H9 (cell line): Measurements from ENCODE around the gene USP34. TPM values are rescaled to one million over a fixed set of nuclear protein-coding genes. Genes with fewer than 3 reads are reported as not detected.

Source experiments
- DNase-seq: peaks from one replicate; pipeline ENCODE4 v3.0.0-alpha.2; 2017
- H2AFZ ChIP-seq: one replicate; pipeline ENCODE4 v1.6.1; 2013; ENCODE audit warnings: mild to moderate bottlenecking, low read length, control low read depth, moderate library complexity
- H2AK5ac ChIP-seq: 2 replicates; pipeline ENCODE4 v1.6.1; 2013; ENCODE audit warnings: low read length, control low read depth, mixed read lengths; ENCODE audit not compliant: insufficient read length
- H2BK120ac ChIP-seq: one replicate; pipeline ENCODE4 v1.6.1; 2013; ENCODE audit warnings: low read depth, mild to moderate bottlenecking, low read length, control low read depth, inconsistent platforms; ENCODE audit not compliant: poor library complexity, severe bottlenecking
- H2BK12ac ChIP-seq: 2 replicates; pipeline ENCODE4 v1.6.1; 2013; ENCODE audit warnings: low read length, control low read depth, mixed read lengths, low read depth; ENCODE audit not compliant: insufficient read length
- H2BK15ac ChIP-seq: 2 replicates; pipeline ENCODE4 v1.6.1; 2013; ENCODE audit warnings: low read depth, low read length, control low read depth
- H2BK20ac ChIP-seq: one replicate; pipeline ENCODE4 v1.6.1; 2013; ENCODE audit warnings: low read depth, mild to moderate bottlenecking, low read length, control low read depth, inconsistent platforms; ENCODE audit not compliant: poor library complexity, severe bottlenecking
- H2BK5ac ChIP-seq: 2 replicates; pipeline ENCODE4 v1.6.1; 2013; ENCODE audit warnings: low read length, control low read depth, mixed read lengths; ENCODE audit not compliant: insufficient read length
- H3K14ac ChIP-seq: 2 replicates; pipeline ENCODE4 v1.6.1; 2013; ENCODE audit warnings: low read length, control low read depth; ENCODE audit not compliant: insufficient read depth
- H3K18ac ChIP-seq: 2 replicates; pipeline ENCODE4 v1.6.1; 2013; ENCODE audit warnings: low read depth, mild to moderate bottlenecking, mixed read lengths, low read length, control low read depth; ENCODE audit not compliant: insufficient read length
- H3K23ac ChIP-seq: 2 replicates; pipeline ENCODE4 v1.6.1; 2013; ENCODE audit warnings: low read length, control low read depth, mixed read lengths, low read depth; ENCODE audit not compliant: insufficient read length
- H3K23me2 ChIP-seq: 2 replicates; pipeline ENCODE4 v1.6.1; 2013; ENCODE audit warnings: low read depth, mild to moderate bottlenecking, mixed read lengths, low read length, control low read depth; ENCODE audit not compliant: insufficient read length, poor library complexity, severe bottlenecking
- H3K27ac ChIP-seq: 2 replicates; pipeline ENCODE4 v1.5.1; 2013; ENCODE audit warnings: low read length, control low read depth, mixed read lengths, low read depth; ENCODE audit not compliant: insufficient read length
- H3K27me3 ChIP-seq: 2 replicates; pipeline ENCODE4 v1.6.1; 2013; ENCODE audit warnings: low read length, control low read depth, inconsistent platforms; ENCODE audit not compliant: insufficient read depth
- H3K4ac ChIP-seq: 2 replicates; pipeline ENCODE4 v1.6.1; 2013; ENCODE audit warnings: low read depth, mild to moderate bottlenecking, control low read depth, inconsistent platforms, low read length, moderate library complexity
- H3K4me1 ChIP-seq: 2 replicates; pipeline ENCODE4 v1.6.1; 2013; ENCODE audit warnings: low read length, control low read depth, inconsistent platforms; ENCODE audit not compliant: insufficient read depth
- H3K4me2 ChIP-seq: 2 replicates; pipeline ENCODE4 v1.6.1; 2013; ENCODE audit warnings: low read length, control low read depth, mixed read lengths; ENCODE audit not compliant: insufficient read length, insufficient read depth
- H3K56ac ChIP-seq: 2 replicates; pipeline ENCODE4 v1.6.1; 2013; ENCODE audit warnings: low read depth, mild to moderate bottlenecking, mixed read lengths, low read length, control low read depth; ENCODE audit not compliant: insufficient read length
- H3K79me1 ChIP-seq: 2 replicates; pipeline ENCODE4 v1.6.1; 2013; ENCODE audit warnings: low read depth, mild to moderate bottlenecking, moderate library complexity, low read length, control low read depth, inconsistent platforms; ENCODE audit not compliant: insufficient read depth, poor library complexity, severe bottlenecking
- H3K79me2 ChIP-seq: 2 replicates; pipeline ENCODE4 v1.6.1; 2013; ENCODE audit warnings: low read length, control low read depth, inconsistent platforms; ENCODE audit not compliant: insufficient read depth
- H3K9ac ChIP-seq: 2 replicates; pipeline ENCODE4 v1.6.1; 2013; ENCODE audit warnings: low read length, control low read depth, mixed read lengths; ENCODE audit not compliant: insufficient read length; ENCODE audit errors: extremely low read depth
- H3K9me3 ChIP-seq: one replicate; pipeline ENCODE4 v1.6.1; 2013; ENCODE audit warnings: low read depth, low read length, inconsistent platforms; ENCODE audit not compliant: control insufficient read depth
- H3T11ph ChIP-seq: one replicate; pipeline ENCODE4 v1.6.1; 2013; ENCODE audit warnings: mild to moderate bottlenecking, low read length, control low read depth, inconsistent platforms
- H4K20me1 ChIP-seq: one replicate; pipeline ENCODE4 v1.6.1; 2013; ENCODE audit not compliant: control insufficient read depth, insufficient read length, insufficient read depth
- H4K5ac ChIP-seq: 2 replicates; pipeline ENCODE4 v1.6.1; 2013; ENCODE audit warnings: low read depth, mild to moderate bottlenecking, mixed read lengths, low read length, control low read depth; ENCODE audit not compliant: insufficient read length
- H4K8ac ChIP-seq: replicated peaks from 2 replicates; pipeline ENCODE4 v1.6.1; 2013; ENCODE audit warnings: low read length, control low read depth, mixed read lengths, low read depth; ENCODE audit not compliant: insufficient read length
- H4K91ac ChIP-seq: 2 replicates; pipeline ENCODE4 v1.6.1; 2013; ENCODE audit warnings: low read depth, mild to moderate bottlenecking, moderate library complexity, mixed read lengths, low read length, control low read depth; ENCODE audit not compliant: insufficient read length
- H3K27ac Mint-ChIP-seq, 3 experiments: 2 replicates in 2 of 3; 3 replicates in 1 of 3; pipeline ENCODE4 v1.8.0; 2020 to 2021; ENCODE audit warnings: mixed read lengths in 3 of 3, mild to moderate bottlenecking in 1 of 3, moderate library complexity in 1 of 3
- H3K27me3 Mint-ChIP-seq: 2 replicates; pipeline ENCODE4 v1.8.0; 2021; ENCODE audit warnings: low read depth, mild to moderate bottlenecking, moderate library complexity, mixed read lengths
- H3K36me3 Mint-ChIP-seq, 3 experiments: 2 replicates in 2 of 3; 3 replicates in 1 of 3; pipeline ENCODE4 v1.8.0; 2020 to 2021; ENCODE audit warnings: low read depth in 3 of 3, mixed read lengths in 3 of 3; ENCODE audit not compliant: insufficient read depth in 1 of 3
- H3K4me1 Mint-ChIP-seq, 2 experiments: 2 replicates each; pipeline ENCODE4 v1.8.0; 2020; ENCODE audit warnings: mixed read lengths in 2 of 2
- H3K4me3 Mint-ChIP-seq, 2 experiments: 2 replicates in 1 of 2; 3 replicates in 1 of 2; pipeline ENCODE4 v1.8.0; 2020 to 2021; ENCODE audit warnings: mild to moderate bottlenecking in 2 of 2, mixed read lengths in 2 of 2, moderate library complexity in 1 of 2
- H3K9me3 Mint-ChIP-seq, 2 experiments: 2 replicates in 1 of 2; 3 replicates in 1 of 2; pipeline ENCODE4 v1.8.0; 2020; ENCODE audit warnings: mild to moderate bottlenecking in 2 of 2, mixed read lengths in 2 of 2, moderate library complexity in 1 of 2
- WGBS: extraction: QIAGEN DNeasy Blood & Tissue Kit; methylation state at CpG from one replicate; pipeline ENCODE4 v1.1.7; 2013; ENCODE audit warnings: missing lambda C conversion rate, low lambda C conversion rate, mixed read lengths; ENCODE audit not compliant: insufficient read length; ENCODE audit errors: extremely low coverage; 5-methylcytosine and 5-hydroxymethylcytosine counted together
- total RNA-seq: library from RNA; stranded (reverse); gene quantifications from 2 replicates; pipeline ENCODE4 v1.2.1, GENCODE V29; 2021
- TF ChIP-seq, protein P1 (sequence below): fragments of 200-600 bp; sonication (generic); conservative IDR thresholded peaks from 3 replicates; pipeline ENCODE4 v1.8.0; 2021; ENCODE audit warnings: antibody characterized with exemption, mild to moderate bottlenecking

Gene USP34
- total RNA-seq, 1 experiment from 2014 or later = 93.9 TPM

DNA sequence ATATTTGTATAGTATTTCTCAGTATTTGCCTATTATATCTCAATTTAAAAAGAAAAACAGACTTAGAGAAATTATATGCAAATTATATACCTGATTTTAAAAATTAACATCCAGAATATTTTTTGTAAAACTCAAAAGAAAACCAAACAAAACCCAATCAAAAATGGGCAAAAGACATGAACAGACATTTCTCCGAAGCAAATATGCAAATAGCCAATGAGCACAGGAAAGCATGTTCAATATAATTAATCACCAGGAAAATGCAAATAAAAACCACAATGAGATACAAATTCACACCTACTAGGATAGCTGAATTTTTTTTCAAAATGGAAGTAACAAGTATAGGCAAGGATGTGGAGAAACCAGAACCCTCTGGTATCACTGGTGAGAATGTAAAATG, 108.0 kb downstream of the USP34 start:
- Histone ChIP-seq H3K18ac (no peak overlapping the region), H2BK120ac (no peak overlapping the region), H2BK5ac (no peak overlapping the region), H3K14ac (no peak overlapping the region), H3K27me3 (no peaks in the 10 kb centered on the region), H3T11ph (no peak overlapping the region), H2BK12ac (no peak overlapping the region), H3K23me2 (no peaks in the 10 kb centered on the region), H3K9ac (no peak overlapping the region), H4K5ac (no peak overlapping the region), H3K23ac (no peak overlapping the region), H4K91ac (no peak overlapping the region), H3K4me2 (no peak overlapping the region), H2AFZ (no peak overlapping the region), H2BK20ac (no peak overlapping the region), H3K56ac (no peak overlapping the region), H3K9me3 (no peaks in the 10 kb centered on the region), H3K4me1 (no peaks in the 10 kb centered on the region), H3K79me2 (no peaks in the 10 kb centered on the region; the same call in 1 of the 2 replicates), H3K4ac (no peak overlapping the region), H2AK5ac (no peak overlapping the region), H2BK15ac (no peak overlapping the region), H4K20me1 (no peaks in the 10 kb centered on the region), H4K8ac (no peak overlapping the region), H3K79me1 (peaks cover 8% of the 10 kb centered on the region), H3K27ac (no peak overlapping the region)
- H3K27ac Mint-ChIP-seq = no peak overlapping the region
- DNase-seq = no peak
- H3K4me1 Mint-ChIP-seq = 0 out of 4 replicates have a peak, but pooled peaks cover 0 to 3% of the 10 kb centered on the region in 2 experiments
- no CpG with 5 or more reads among the region's 1 CpG for WGBS
- no peak overlapping the region for H3K4me3 Mint-ChIP-seq
- H3K9me3 Mint-ChIP-seq = no peaks in the 10 kb centered on the region
- TF ChIP-seq, protein P1, sequence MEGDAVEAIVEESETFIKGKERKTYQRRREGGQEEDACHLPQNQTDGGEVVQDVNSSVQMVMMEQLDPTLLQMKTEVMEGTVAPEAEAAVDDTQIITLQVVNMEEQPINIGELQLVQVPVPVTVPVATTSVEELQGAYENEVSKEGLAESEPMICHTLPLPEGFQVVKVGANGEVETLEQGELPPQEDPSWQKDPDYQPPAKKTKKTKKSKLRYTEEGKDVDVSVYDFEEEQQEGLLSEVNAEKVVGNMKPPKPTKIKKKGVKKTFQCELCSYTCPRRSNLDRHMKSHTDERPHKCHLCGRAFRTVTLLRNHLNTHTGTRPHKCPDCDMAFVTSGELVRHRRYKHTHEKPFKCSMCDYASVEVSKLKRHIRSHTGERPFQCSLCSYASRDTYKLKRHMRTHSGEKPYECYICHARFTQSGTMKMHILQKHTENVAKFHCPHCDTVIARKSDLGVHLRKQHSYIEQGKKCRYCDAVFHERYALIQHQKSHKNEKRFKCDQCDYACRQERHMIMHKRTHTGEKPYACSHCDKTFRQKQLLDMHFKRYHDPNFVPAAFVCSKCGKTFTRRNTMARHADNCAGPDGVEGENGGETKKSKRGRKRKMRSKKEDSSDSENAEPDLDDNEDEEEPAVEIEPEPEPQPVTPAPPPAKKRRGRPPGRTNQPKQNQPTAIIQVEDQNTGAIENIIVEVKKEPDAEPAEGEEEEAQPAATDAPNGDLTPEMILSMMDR = no peak
- H3K27me3 Mint-ChIP-seq = no peaks in the 10 kb centered on the region; the same call in 1 of the 2 replicates
- H3K36me3 Mint-ChIP-seq = peaks cover 16 to 39% (median 28%) of the 10 kb centered on the region in 3 experiments; a peak in 6 of 7 replicates
